Spleen (tissue), 11 donors: Measurements from ENCODE around the gene SEC61A2. TPM values are rescaled to one million over a fixed set of nuclear protein-coding genes. Genes with fewer than 3 reads are reported as not detected.

ENCODE experiments used
- DNase-seq: peaks from one replicate; pipeline ENCODE4 v3.0.0-alpha.2; 2020
- H3K27ac ChIP-seq, 8 donors: fragments of 200-600 bp; sonication (generic) in 7 of 8; 1 replicate in 4 of 8; 2 replicates in 4 of 8; pipeline versions ENCODE4 v1.5.0 to v1.8.0; 2016 to 2021; ENCODE audit warnings: inconsistent platforms in 4 of 8, mild to moderate bottlenecking in 4 of 8, moderate library complexity in 1 of 8
- H3K27me3 ChIP-seq, 7 donors: fragments of 200-600 bp; sonication (generic) in 6 of 7; replicated peaks in 1 of 7; 1 replicate in 4 of 7; 2 replicates in 3 of 7; pipeline versions ENCODE4 v1.5.0 to v1.8.0; 2016 to 2021; ENCODE audit warnings: inconsistent platforms in 3 of 7, mild to moderate bottlenecking in 1 of 7
- H3K36me3 ChIP-seq, 6 donors: fragments of 200-600 bp; sonication (generic) in 5 of 6; 1 replicate in 4 of 6; 2 replicates in 2 of 6; pipeline versions ENCODE4 v1.5.0 to v1.8.0; 2016 to 2021; ENCODE audit warnings: inconsistent platforms in 2 of 6
- H3K4me1 ChIP-seq, 6 donors: fragments of 200-600 bp; sonication (generic) in 5 of 6; 1 replicate in 3 of 6; 2 replicates in 3 of 6; pipeline versions ENCODE4 v1.5.0 to v1.8.0; 2016 to 2021; ENCODE audit warnings: inconsistent platforms in 3 of 6
- H3K4me3 ChIP-seq, 8 donors: fragments of 200-600 bp; sonication (generic) in 7 of 8; 1 replicate in 4 of 8; 2 replicates in 4 of 8; pipeline versions ENCODE4 v1.5.0 to v1.8.0; 2016 to 2021; ENCODE audit warnings: inconsistent platforms in 4 of 8, mild to moderate bottlenecking in 4 of 8, moderate library complexity in 2 of 8
- H3K9me3 ChIP-seq, 8 donors: fragments of 200-600 bp; sonication (generic) in 7 of 8; 1 replicate in 4 of 8; 2 replicates in 4 of 8; pipeline versions ENCODE4 v1.5.0 to v1.8.0; 2016 to 2021; ENCODE audit warnings: inconsistent platforms in 4 of 8
- CTCF ChIP-seq, 11 experiments: fragments of 200-600 bp in 7 of 11; fragments of 450-650 bp in 4 of 11; sonication (generic) in 4 of 11; IDR thresholded peaks in 8 of 11; conservative IDR thresholded peaks in 3 of 11; 1 replicate in 7 of 11; 2 replicates in 4 of 11; pipeline versions ENCODE4 v1.4.0 to v1.8.0; 2016 to 2021; ENCODE audit warnings: antibody characterized with exemption in 11 of 11, inconsistent platforms in 4 of 11, mild to moderate bottlenecking in 1 of 11
- POLR2A ChIP-seq, 3 donors: fragments of 450-650 bp; IDR thresholded peaks; one replicate each; pipeline ENCODE4 v1.5.1; 2017; ENCODE audit warnings: antibody characterized with exemption in 3 of 3, mild to moderate bottlenecking in 1 of 3
- POLR2AphosphoS5 ChIP-seq, 3 donors: sonication (generic); formaldehyde crosslinking; IDR thresholded peaks; one replicate each; pipeline ENCODE4 v1.5.1; 2017; ENCODE audit warnings: antibody characterized with exemption in 3 of 3
- WGBS, 5 donors: extraction: QIAGEN DNeasy Blood & Tissue Kit in 3 of 5; methylation state at CpG; one replicate each; pipeline versions ENCODE4 v1.1.5 to v1.1.7; 2013 to 2018; 5-methylcytosine and 5-hydroxymethylcytosine counted together
- intact Hi-C: fragments of 100-400 bp; cut with DNase I; formaldehyde crosslinking; loops from one replicate; pipeline ENCODE4 v1.15.0; 2023; ENCODE audit warnings: low total_unique reads
- polyA plus RNA-seq, 3 donors: library from polyadenylated mRNA; stranded (reverse); fragments of 200-250 nt; gene quantifications; one replicate each; pipeline ENCODE4 v1.2.1, GENCODE V29; 2013
- total RNA-seq, 7 donors: library from RNA; depleted of rRNA in 3 of 7; stranded (reverse); fragments of >200 nt in 3 of 7; fragmentation: NEBNext Ultra II Directional in 4 of 7; extraction: Animal tissue kit (Norgen Biotek cat#: 25700) in 4 of 7; gene quantifications; one replicate each; pipeline versions ENCODE4 v1.1.0 to v1.2.1, GENCODE V29; 2016 to 2021
- donor health status: healthy with polysubstance abuse.
- donor health status: DM: no; HTN: no; CAD: no; lungs with moderate emphysema.
- donor health status: DM: no; HTN: no; CAD: no.
- donor health status: Bipolar disorder and iron deficiency.
- donor health status: healthy.
- donor health status: DM: no; HTN: no; CAD: no.
- donor health status: DM: yes; HTN: yes; CAD: no.

SEC61A2 gene
- total and polyA plus RNA-seq, 10 donors = 2.7 to 14.6 (median 8.3) TPM

DNA sequence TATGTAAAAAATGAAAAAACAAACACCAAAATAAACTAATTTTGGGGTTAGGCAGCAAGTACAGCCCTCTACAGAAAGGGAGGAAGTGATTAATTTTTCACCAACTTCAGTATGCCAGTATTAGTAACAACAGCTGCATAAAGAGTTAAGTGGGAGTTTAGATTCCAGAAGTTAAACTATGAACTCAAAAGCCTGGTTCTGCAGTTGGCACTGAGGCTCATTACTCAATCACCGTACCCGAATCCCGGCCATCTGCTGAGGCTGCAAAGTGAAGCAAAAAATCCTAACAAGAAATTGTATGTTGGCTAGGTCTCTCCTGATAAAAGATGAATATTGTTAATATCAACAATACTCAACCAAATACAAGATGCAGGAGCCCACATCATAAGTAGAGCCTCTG, 62.2 kb downstream of the SEC61A2 start:
- intact Hi-C loops = no loop called here
- no peak overlapping the region for H3K4me3 ChIP-seq
- peaks cover 0 to 42% (median 3%) of the 10 kb centered on the region in 6 donors for H3K36me3 ChIP-seq
- H3K27ac ChIP-seq = peak overlapping the region in 1 of 8 donors; percentile 37
- 34 to 66% (median 51%) methylated on average over 3 of the region's 3 CpGs for WGBS, 5 donors
- no peaks in the 10 kb centered on the region for H3K27me3 ChIP-seq
- TF ChIP-seq POLR2A (IDR thresholded peaks at IDR 0.05) (no peak), CTCF (IDR thresholded peaks at IDR 0.05 in 8 of 11, conservative IDR thresholded peaks at IDR 0.05 in 3 of 11) (no peak), POLR2AphosphoS5 (IDR thresholded peaks at IDR 0.05) (no peak)
- DNase-seq = no peak
- H3K9me3 ChIP-seq = no peaks in the 10 kb centered on the region
- H3K4me1 ChIP-seq = peaks cover 6 to 56% (median 32%) of the 10 kb centered on the region in 6 donors

- Histone ChIP-seq H3K27me3 (no peaks in the 10 kb centered on the region), H3K9me3 (no peaks in the 10 kb centered on the region), H3K36me3 (peaks cover 0 to 32% (median 0%) of the 10 kb centered on the region in 6 donors), H3K4me1 (peaks cover 19 to 67% (median 47%) of the 10 kb centered on the region in 6 donors), H3K4me3 (no peak overlapping the region), H3K27ac (no peak overlapping the region)
- no peak for DNase-seq
- intact Hi-C loops = no loop called here
- TF ChIP-seq POLR2A (IDR thresholded peaks at IDR 0.05) (no peak), CTCF (IDR thresholded peaks at IDR 0.05 in 8 of 11, conservative IDR thresholded peaks at IDR 0.05 in 3 of 11) (no peak), POLR2AphosphoS5 (IDR thresholded peaks at IDR 0.05) (no peak)
- 89 to 94% (median 93%) methylated on average over 5 of the region's 5 CpGs for WGBS, 5 donors
These were observed 63.7 kb downstream of the SEC61A2 start for GRCh38 chr10:12193193-12193592.

DNA sequence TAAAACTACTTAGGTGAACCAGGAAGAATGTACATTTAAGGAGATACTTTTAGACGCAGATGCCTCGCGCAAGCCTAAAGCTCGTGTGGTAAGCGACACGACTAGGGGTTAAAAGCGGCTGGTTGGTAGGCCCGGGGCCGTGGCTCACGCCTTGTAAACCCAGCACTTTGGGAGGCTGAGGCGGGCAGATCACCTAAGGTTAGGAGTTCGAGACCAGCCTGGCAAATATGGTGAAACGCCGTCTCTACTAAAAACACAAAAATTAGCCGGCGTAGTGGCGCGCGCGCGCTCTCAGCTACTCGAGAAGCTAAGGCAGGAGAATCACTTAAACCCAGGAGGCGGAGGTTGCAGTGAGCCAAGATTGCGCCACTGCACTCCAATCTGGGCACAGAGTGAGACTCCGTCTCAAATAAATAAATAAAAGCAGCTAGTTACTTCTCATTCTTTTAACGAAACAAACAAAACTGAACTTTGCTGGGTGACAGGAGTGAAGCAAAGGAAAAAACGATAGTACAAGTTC, 65.3 kb downstream of the SEC61A2 start:
- WGBS, 5 donors = 7 to 19% (median 10%) methylated on average over 27 of the region's 27 CpGs
- intact Hi-C loops = no loop called here

More for the DNA sequence above, 65.3 kb downstream of the SEC61A2 start:
- TF ChIP-seq CTCF (IDR thresholded peaks at IDR 0.05 in 8 of 11, conservative IDR thresholded peaks at IDR 0.05 in 3 of 11) = no peak
- TF ChIP-seq POLR2A (IDR thresholded peaks at IDR 0.05) = no peak
- TF ChIP-seq POLR2AphosphoS5 (IDR thresholded peaks at IDR 0.05) = peak in 1 of 3 donors; percentile 9
- Histone ChIP-seq H3K9me3 (no peaks in the 10 kb centered on the region), H3K4me1 (peaks cover 20 to 84% (median 55%) of the 10 kb centered on the region in 6 donors), H3K36me3 (peaks cover 0 to 36% (median 9%) of the 10 kb centered on the region in 6 donors), H3K4me3 (peak overlapping the region; percentile 77 to 100 (median 94)), H3K27ac (peak overlapping the region; percentile 17 to 97 (median 94)), H3K27me3 (no peaks in the 10 kb centered on the region)
- peak; percentile 82 for DNase-seq
